ENCODE measurements around the gene PTCD1. TPM values are rescaled to one million over a fixed set of nuclear protein-coding genes. Genes with fewer than 3 reads are reported as not detected.

PTCD1 gene
- total RNA-seq, 1 donor from 2014 or later, result 5.8 TPM

DNA sequence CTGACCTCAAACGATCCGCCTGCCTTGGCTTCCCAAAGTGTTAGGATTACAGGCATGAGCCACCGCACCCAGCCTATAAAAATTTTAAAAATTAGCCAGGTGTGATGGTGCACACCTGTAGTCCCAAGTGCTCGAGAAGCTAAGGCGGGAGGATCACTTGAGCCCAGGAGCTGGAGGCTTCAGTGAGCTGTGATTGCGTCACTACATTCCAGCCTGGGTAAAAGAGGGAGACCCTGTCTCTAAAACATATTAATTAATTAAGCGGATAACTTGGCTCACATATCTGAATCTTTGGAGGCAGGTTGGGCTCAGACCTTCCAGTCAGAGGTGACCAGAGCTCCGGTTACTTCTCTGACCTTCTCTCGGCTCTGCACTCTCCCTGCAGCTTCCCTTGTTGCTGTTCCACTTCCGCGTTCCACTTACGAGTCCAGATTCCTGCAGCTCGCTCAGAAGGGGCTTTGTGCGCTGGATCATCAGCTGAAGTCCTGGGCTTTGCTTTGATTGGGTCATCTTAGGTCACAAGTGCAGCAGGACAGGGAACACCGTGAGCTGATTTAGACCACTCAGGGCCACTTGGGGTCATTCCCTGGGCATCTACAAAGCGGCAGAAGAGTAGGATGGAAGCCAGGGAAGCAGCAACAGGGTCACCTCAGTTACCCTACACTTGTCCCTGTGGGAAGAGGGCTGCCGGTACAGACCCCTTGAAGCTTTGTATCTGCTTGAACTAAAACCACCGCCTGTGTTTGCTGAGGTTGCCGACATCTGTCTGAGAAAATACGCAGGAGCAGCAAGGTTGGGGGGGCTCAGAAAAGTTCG is 66.1 kb downstream of the PTCD1 start:
- FAIRE-seq, result no peak
- Mint-ChIP-seq H3K4me3 (ENCODE audit: unreplicated experiment) (peak overlapping the region; percentile 79), H3K36me3 (ENCODE audit: low read depth, unreplicated experiment) (no peaks in the 10 kb centered on the region), H3K4me1 (ENCODE audit: low read depth, unreplicated experiment) (peaks cover 3% of the 10 kb centered on the region), H3K27me3 (ENCODE audit: low read depth, unreplicated experiment) (no peaks in the 10 kb centered on the region), H3K9me3 (ENCODE audit: unreplicated experiment) (no peaks in the 10 kb centered on the region), H3K27ac (ENCODE audit: unreplicated experiment) (peak overlapping the region; percentile 53)
- Histone ChIP-seq H3K79me2 (ENCODE audit: insufficient read depth, low read length) (peaks cover 19% of the 10 kb centered on the region), H3K27me3 (ENCODE audit: insufficient read depth, low read length) (no peaks in the 10 kb centered on the region), H3K4me3 (ENCODE audit: insufficient read depth, low read depth, low read length) (no peak overlapping the region), H3K9me3 (ENCODE audit: insufficient read depth, low read depth, low read length) (no peaks in the 10 kb centered on the region), H3K4me1 (ENCODE audit: insufficient read depth, low read length) (peaks cover 3% of the 10 kb centered on the region), H2AFZ (ENCODE audit: low read depth, low read length) (no peak overlapping the region), H3K36me3 (ENCODE audit: insufficient read depth, low read length) (peaks cover 3% of the 10 kb centered on the region), H4K20me1 (ENCODE audit: insufficient read depth, low read length) (peaks cover 24% of the 10 kb centered on the region), H3K27ac (ENCODE audit: low read depth, low read length) (no peak overlapping the region), H3K4me2 (ENCODE audit: low read length) (peak overlapping the region; percentile 15), H3K9ac (ENCODE audit: low read length) (no peak overlapping the region)
- DNase-seq (ENCODE audit: low read depth), result no peak
- TF ChIP-seq, protein P1, sequence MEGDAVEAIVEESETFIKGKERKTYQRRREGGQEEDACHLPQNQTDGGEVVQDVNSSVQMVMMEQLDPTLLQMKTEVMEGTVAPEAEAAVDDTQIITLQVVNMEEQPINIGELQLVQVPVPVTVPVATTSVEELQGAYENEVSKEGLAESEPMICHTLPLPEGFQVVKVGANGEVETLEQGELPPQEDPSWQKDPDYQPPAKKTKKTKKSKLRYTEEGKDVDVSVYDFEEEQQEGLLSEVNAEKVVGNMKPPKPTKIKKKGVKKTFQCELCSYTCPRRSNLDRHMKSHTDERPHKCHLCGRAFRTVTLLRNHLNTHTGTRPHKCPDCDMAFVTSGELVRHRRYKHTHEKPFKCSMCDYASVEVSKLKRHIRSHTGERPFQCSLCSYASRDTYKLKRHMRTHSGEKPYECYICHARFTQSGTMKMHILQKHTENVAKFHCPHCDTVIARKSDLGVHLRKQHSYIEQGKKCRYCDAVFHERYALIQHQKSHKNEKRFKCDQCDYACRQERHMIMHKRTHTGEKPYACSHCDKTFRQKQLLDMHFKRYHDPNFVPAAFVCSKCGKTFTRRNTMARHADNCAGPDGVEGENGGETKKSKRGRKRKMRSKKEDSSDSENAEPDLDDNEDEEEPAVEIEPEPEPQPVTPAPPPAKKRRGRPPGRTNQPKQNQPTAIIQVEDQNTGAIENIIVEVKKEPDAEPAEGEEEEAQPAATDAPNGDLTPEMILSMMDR (IDR thresholded peaks at IDR 0.05; ENCODE audit: insufficient read depth, low read depth, low read length), result no peak
- TF ChIP-seq EZH2 (IDR thresholded peaks at IDR 0.05; ENCODE audit: insufficient read depth, low read length), result no peak

DNA sequence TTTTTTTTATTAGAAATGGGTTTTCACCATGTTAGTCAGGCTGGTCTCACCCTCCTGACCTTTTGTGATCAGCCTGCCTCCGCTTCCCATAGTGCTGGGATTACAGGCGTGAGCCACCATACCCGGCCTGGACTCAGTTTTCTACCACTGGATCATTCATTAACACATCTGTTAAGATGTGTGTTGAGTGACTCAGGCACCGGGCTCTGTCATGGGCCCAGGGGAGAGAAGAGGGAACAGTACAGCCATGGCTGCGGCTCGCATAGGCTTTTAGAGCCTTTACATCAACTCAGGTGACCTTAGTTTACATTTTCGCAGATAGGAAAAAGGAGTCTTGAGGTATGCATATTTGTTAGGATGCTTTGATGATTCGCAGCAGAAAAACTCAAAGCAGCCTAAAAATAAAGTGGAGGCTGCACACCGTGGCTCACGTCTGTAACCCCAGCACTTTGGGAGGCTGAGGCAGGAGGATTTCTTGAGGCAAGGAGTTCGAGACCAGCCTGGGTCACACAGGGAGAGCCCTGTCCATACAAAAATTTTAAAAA is 67.2 kb downstream of the PTCD1 start:
- no peak overlapping the region for H2AFZ ChIP-seq (ENCODE audit: low read depth, low read length)
- H3K4me3 ChIP-seq (ENCODE audit: insufficient read depth, low read depth, low read length), result no peak overlapping the region
- no peaks in the 10 kb centered on the region for H3K27me3 ChIP-seq (ENCODE audit: insufficient read depth, low read length)
- FAIRE-seq, result no peak
- Mint-ChIP-seq H3K36me3 (ENCODE audit: low read depth, unreplicated experiment) (peaks cover 2% of the 10 kb centered on the region), H3K4me3 (ENCODE audit: unreplicated experiment) (no peak overlapping the region), H3K27ac (ENCODE audit: unreplicated experiment) (no peak overlapping the region), H3K27me3 (ENCODE audit: low read depth, unreplicated experiment) (no peaks in the 10 kb centered on the region), H3K4me1 (ENCODE audit: low read depth, unreplicated experiment) (peaks cover 3% of the 10 kb centered on the region), H3K9me3 (ENCODE audit: unreplicated experiment) (no peaks in the 10 kb centered on the region)
- TF ChIP-seq, protein P1 (IDR thresholded peaks at IDR 0.05; ENCODE audit: insufficient read depth, low read depth, low read length), result no peak
- no peak for TF ChIP-seq EZH2 (IDR thresholded peaks at IDR 0.05; ENCODE audit: insufficient read depth, low read length)
- H3K27ac ChIP-seq (ENCODE audit: low read depth, low read length), result no peak overlapping the region
- no peak overlapping the region for H3K9ac ChIP-seq (ENCODE audit: low read length)
- H3K9me3 ChIP-seq (ENCODE audit: insufficient read depth, low read depth, low read length), result no peaks in the 10 kb centered on the region
- peaks cover 12% of the 10 kb centered on the region for H3K79me2 ChIP-seq (ENCODE audit: insufficient read depth, low read length)
- peaks cover 3% of the 10 kb centered on the region for H3K4me1 ChIP-seq (ENCODE audit: insufficient read depth, low read length)
- H3K4me2 ChIP-seq (ENCODE audit: low read length), result no peak overlapping the region
- H4K20me1 ChIP-seq (ENCODE audit: insufficient read depth, low read length), result peaks cover 25% of the 10 kb centered on the region
- peaks cover 7% of the 10 kb centered on the region for H3K36me3 ChIP-seq (ENCODE audit: insufficient read depth, low read length)
- DNase-seq (ENCODE audit: low read depth), result no peak
